PC-9 (cell line): Measurements from ENCODE around the gene AP2B1. TPM values are rescaled to one million over a fixed set of nuclear protein-coding genes. Genes with fewer than 3 reads are reported as not detected.

Experiments used
- BruUV-seq: library from RNA; stranded (reverse); fragments of 400-500 nt; replicated peaks from 2 replicates; lab custom pipeline; 2021; lab: Mats Ljungman, UMichigan
- CTCF ChIA-PET: fragments of 300-600 bp; sonication (Branson Sonifier 250); formaldehyde crosslinking; loops from one replicate; lab custom pipeline; 2022; ENCODE audit warnings: antibody characterized with exemption; lab: Charles Lee
- POLR2A ChIA-PET: fragments of 300-600 bp; sonication (Branson Sonifier 250); formaldehyde crosslinking; loops from one replicate; lab custom pipeline; 2022; ENCODE audit warnings: antibody characterized with exemption; ENCODE audit not compliant: unreplicated experiment; lab: Charles Lee
- DNase-seq, 2 experiments: peaks; one replicate each; pipeline versions ENCODE4 v3.0.0 to v3.0.0-alpha.2; 2015 to 2022; ENCODE audit warnings: mixed read lengths in 1 of 2
- H2AFZ ChIP-seq: fragments of 200-600 bp; sonication (generic); 2 replicates; pipeline ENCODE4 v1.8.1; 2017; ENCODE audit warnings: antibody characterized with exemption
- H3F3A ChIP-seq: fragments of 200-600 bp; sonication (generic); 2 replicates; pipeline ENCODE4 v1.8.1; 2017; ENCODE audit warnings: antibody characterized with exemption, mild to moderate bottlenecking, low read depth; ENCODE audit not compliant: insufficient read depth
- H3K27ac ChIP-seq: fragments of 200-600 bp; sonication (generic); 2 replicates; pipeline ENCODE4 v1.6.1; 2016; ENCODE audit warnings: mixed run types
- H3K27me3 ChIP-seq: fragments of 200-600 bp; sonication (generic); 2 replicates; pipeline ENCODE4 v1.6.1; 2016; ENCODE audit warnings: low read depth, mixed run types; ENCODE audit not compliant: insufficient read depth
- H3K36me3 ChIP-seq: fragments of 200-600 bp; sonication (generic); 2 replicates; pipeline ENCODE4 v1.6.1; 2016; ENCODE audit warnings: low read depth, mixed run types
- H3K4me1 ChIP-seq: fragments of 200-600 bp; sonication (generic); replicated peaks from 2 replicates; pipeline ENCODE4 v1.6.1; 2016; ENCODE audit warnings: mixed run types; ENCODE audit not compliant: insufficient read depth
- H3K4me2 ChIP-seq: fragments of 200-600 bp; sonication (generic); 2 replicates; pipeline ENCODE4 v1.6.1; 2017; ENCODE audit warnings: mixed run types
- H3K4me3 ChIP-seq: fragments of 200-600 bp; sonication (generic); 2 replicates; pipeline ENCODE4 v1.6.1; 2016; ENCODE audit warnings: mixed run types
- H3K79me2 ChIP-seq: fragments of 200-600 bp; sonication (generic); 2 replicates; pipeline ENCODE4 v1.6.1; 2017; ENCODE audit warnings: low read depth, mixed run types
- H3K9me2 ChIP-seq: fragments of 200-600 bp; sonication (generic); 2 replicates; pipeline ENCODE4 v1.8.1; 2017; ENCODE audit warnings: mild to moderate bottlenecking; ENCODE audit not compliant: insufficient read depth
- H3K9me3 ChIP-seq: fragments of 200-600 bp; sonication (generic); 2 replicates; pipeline ENCODE4 v1.8.1; 2016; ENCODE audit warnings: low read depth; ENCODE audit not compliant: insufficient read depth
- H4K20me1 ChIP-seq: fragments of 200-600 bp; sonication (generic); 2 replicates; pipeline ENCODE4 v1.8.1; 2017; ENCODE audit not compliant: insufficient read depth
- EZH2 ChIP-seq: fragments of 200-600 bp; sonication (generic); IDR thresholded peaks from 2 replicates; pipeline ENCODE4 v1.8.0; 2017; ENCODE audit warnings: antibody characterized with exemption, low read depth
- intact Hi-C: fragments of 100-400 bp; cut with micrococcal nuclease; formaldehyde crosslinking; loops from one replicate; pipeline ENCODE4 v1.10.0; 2022; ENCODE audit not compliant: unreplicated experiment
- total RNA-seq: library from RNA; stranded (reverse); gene quantifications from 2 replicates; pipeline ENCODE4 v1.2.3, GENCODE V29; 2021
- TF ChIP-seq, protein P1 (sequence below): fragments of 200-600 bp; sonication (generic); conservative IDR thresholded peaks from 2 replicates; pipeline ENCODE4 v1.6.1; 2017; ENCODE audit warnings: mixed run types, antibody characterized with exemption, mild to moderate bottlenecking, moderate library complexity

AP2B1 gene
- total RNA-seq, 1 experiment from 2014 or later: 186 TPM

DNA sequence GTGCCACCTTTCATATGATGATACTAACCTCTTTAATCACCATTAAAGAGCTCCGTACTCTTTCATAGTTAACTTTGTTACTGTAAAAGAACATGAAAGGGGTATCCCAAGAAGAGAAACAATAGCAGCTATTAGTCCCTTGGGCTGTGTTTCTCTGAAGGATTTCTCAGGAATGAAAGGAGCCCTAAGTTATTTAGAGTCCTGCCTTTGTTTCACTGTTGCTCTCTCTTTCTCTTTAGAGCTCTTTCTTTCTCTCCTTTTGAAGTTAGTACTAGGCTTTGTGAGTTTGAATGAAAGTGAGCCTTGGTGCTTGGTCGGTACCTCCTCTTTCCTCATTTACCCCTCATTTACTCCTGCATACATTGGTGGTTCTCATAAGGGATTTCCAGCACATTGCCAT, 123.8 kb downstream of the AP2B1 start:
- Histone ChIP-seq H3K4me1 (no peaks in the 10 kb centered on the region), H3K4me2 (no peak overlapping the region), H3F3A (no peaks in the 10 kb centered on the region), H3K9me2 (no peaks in the 10 kb centered on the region), H3K9me3 (no peaks in the 10 kb centered on the region), H3K27me3 (no peaks in the 10 kb centered on the region), H3K27ac (no peak overlapping the region), H3K4me3 (no peak overlapping the region), H4K20me1 (no peaks in the 10 kb centered on the region; the same call in 1 of the 2 replicates), H3K79me2 (no peaks in the 10 kb centered on the region), H3K36me3 (peaks cover 3% of the 10 kb centered on the region; the same call in 1 of the 2 replicates), H2AFZ (no peak overlapping the region)
- no peak for TF ChIP-seq EZH2
- TF ChIP-seq, protein P1, sequence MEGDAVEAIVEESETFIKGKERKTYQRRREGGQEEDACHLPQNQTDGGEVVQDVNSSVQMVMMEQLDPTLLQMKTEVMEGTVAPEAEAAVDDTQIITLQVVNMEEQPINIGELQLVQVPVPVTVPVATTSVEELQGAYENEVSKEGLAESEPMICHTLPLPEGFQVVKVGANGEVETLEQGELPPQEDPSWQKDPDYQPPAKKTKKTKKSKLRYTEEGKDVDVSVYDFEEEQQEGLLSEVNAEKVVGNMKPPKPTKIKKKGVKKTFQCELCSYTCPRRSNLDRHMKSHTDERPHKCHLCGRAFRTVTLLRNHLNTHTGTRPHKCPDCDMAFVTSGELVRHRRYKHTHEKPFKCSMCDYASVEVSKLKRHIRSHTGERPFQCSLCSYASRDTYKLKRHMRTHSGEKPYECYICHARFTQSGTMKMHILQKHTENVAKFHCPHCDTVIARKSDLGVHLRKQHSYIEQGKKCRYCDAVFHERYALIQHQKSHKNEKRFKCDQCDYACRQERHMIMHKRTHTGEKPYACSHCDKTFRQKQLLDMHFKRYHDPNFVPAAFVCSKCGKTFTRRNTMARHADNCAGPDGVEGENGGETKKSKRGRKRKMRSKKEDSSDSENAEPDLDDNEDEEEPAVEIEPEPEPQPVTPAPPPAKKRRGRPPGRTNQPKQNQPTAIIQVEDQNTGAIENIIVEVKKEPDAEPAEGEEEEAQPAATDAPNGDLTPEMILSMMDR: no peak
- intact Hi-C loops: no loop called here
- ChIA-PET POLR2A (no interaction called here), CTCF (interaction anchor here (0.7 kb wide), 1 partner anchor 38 kb away, joined by 9 read pairs; no protein-coding TSS in a partner anchor)
- no TSS peak for BruUV-seq
- no peak for DNase-seq

DNA sequence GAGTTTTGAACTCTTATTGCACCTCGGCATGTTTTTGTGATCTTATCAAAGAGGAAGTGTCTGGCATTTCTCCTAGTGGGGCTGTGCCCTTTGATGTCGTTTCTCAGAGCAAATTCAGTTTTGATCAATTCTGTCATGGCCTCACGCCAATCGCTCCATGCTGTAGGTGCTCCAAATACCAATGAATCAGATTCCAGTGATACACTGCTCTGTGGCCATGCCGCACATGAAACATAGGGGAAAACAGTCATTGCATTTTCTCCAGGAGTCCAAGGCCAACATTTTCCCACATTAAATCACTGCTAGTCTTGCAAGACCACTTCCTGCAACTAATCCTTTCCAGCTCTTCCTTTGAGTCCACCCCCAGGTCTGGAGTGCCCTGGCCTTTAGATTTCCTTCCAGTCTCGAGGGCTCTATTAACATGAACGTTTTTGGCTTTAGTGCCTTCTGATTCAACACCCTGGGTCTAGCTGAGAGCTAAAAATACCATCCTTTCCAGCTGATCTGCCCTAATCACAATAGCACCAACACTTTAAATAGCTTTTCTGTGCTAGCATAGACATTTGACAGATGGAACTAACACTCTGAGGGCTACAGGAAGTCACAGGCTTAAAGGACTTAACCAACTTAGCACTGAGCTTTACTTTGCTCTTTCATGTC, 126.1 kb downstream of the AP2B1 start:
- Histone ChIP-seq H3K27ac (no peak overlapping the region), H3K4me3 (no peak overlapping the region), H3K9me2 (no peaks in the 10 kb centered on the region), H3K4me1 (peaks cover 6% of the 10 kb centered on the region), H3K27me3 (no peaks in the 10 kb centered on the region), H3K36me3 (peaks cover 3% of the 10 kb centered on the region; the same call in 1 of the 2 replicates), H3F3A (peaks cover 8% of the 10 kb centered on the region; the same call in 1 of the 2 replicates), H3K4me2 (no peak overlapping the region), H3K79me2 (no peaks in the 10 kb centered on the region), H3K9me3 (no peaks in the 10 kb centered on the region), H4K20me1 (no peaks in the 10 kb centered on the region; the same call in 1 of the 2 replicates), H2AFZ (no peak overlapping the region)
- DNase-seq: no peak
- no TSS peak for BruUV-seq
- TF ChIP-seq, protein P1: no peak
- no peak for TF ChIP-seq EZH2
- intact Hi-C loops: no loop called here
- ChIA-PET CTCF (interaction anchor here (1.3 kb wide), 1 partner anchor 34 kb away, joined by 3 read pairs; no protein-coding TSS in a partner anchor), POLR2A (no interaction called here)

DNA sequence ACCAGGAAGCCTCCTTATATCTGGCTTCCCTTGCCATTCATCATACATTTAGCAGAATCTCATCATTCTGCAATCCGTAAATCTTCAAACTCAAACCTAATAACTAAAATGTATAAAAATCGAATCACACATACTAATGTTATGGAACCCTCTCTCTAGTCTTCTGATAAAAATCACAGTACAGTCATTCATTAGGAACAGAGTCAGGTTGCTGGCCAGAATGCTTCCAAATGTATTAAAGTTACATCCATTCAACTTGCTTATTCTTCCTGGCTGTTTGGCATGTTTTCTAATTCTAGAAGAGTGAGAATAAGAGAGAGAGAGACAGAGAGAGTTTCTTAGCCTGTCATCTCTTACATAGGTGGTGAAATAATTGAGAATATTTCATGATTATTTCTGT, 127.9 kb downstream of the AP2B1 start:
- BruUV-seq: no TSS peak

More for the DNA sequence above, 127.9 kb downstream of the AP2B1 start:
- intact Hi-C loops: no loop called here
- H3K36me3 ChIP-seq: 0 out of 2 replicates have a peak, but pooled peaks cover 6% of the 10 kb centered on the region
- H3K4me1 ChIP-seq: peaks cover 6% of the 10 kb centered on the region
- H3K79me2 ChIP-seq: no peaks in the 10 kb centered on the region
- H3K9me3 ChIP-seq: no peaks in the 10 kb centered on the region
- ChIA-PET POLR2A (no interaction called here), CTCF (no interaction called here)
- H3K4me3 ChIP-seq: no peak overlapping the region
- no peak overlapping the region for H3K27ac ChIP-seq
- peaks cover 10% of the 10 kb centered on the region; the same call in 1 of the 2 replicates for H3F3A ChIP-seq
- DNase-seq: no peak
- no peaks in the 10 kb centered on the region for H3K27me3 ChIP-seq
- TF ChIP-seq EZH2: no peak
- TF ChIP-seq, protein P1: no peak
- H3K9me2 ChIP-seq: no peaks in the 10 kb centered on the region
- no peak overlapping the region for H3K4me2 ChIP-seq
- no peaks in the 10 kb centered on the region for H4K20me1 ChIP-seq
- no peak overlapping the region for H2AFZ ChIP-seq
